ENCODE data around the gene C12orf57. TPM values are rescaled to one million over a fixed set of nuclear protein-coding genes. Genes with fewer than 3 reads are reported as not detected.

Gene C12orf57
- total and polyA plus RNA-seq, 9 of the 15 experiments (the other 6 are each of a cell fraction or from before 2014, with no cell fraction given): 26.7 to 191 (median 107) TPM

DNA sequence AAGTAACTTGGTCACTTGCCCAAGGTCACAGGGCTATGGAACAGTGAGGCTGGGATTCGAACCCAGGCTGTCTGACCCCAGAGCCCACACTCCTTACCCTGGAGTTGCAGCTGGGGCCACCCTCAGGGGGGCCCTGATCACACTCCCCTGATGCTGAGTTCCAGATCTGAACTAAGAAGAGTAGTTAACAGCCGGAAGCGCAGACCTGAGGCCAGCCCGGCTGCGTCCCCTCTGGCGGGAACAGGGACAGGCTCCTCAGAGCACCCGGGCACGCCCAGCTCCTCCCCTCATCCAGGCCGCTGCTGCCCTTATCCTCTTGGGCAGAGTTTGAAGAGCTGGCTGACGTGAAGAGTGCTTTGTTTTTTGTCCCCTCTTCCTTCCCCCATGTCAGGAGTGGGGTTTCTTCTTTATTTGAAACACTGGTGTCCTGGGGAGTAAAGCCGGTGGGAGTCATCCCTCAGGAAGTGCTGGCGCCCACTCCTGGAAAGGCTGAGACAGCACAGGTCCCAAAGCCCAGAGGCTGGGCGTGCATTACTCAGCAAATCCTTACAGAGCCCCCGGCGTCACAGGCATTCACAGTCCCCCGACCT lies 18.0 kb downstream of the C12orf57 start:
- BruUV-seq (replicated peaks): no TSS peak
- Histone ChIP-seq H3K4me1 (replicated peaks in 1 of 2; ENCODE audit: control insufficient read depth in 2 of 2, insufficient read depth in 2 of 2, low read length in 2 of 2) (peaks cover 44 to 66% of the 10 kb centered on the region in 2 experiments), H3K9me1 (ENCODE audit: control insufficient read depth, insufficient read depth, low read length) (no peaks in the 10 kb centered on the region), H3K36me3 (ENCODE audit: control insufficient read depth, insufficient read depth, low read length) (peaks cover 23% of the 10 kb centered on the region; the same call in 2 of the 3 replicates), H2AFZ (ENCODE audit: low read depth, low read length) (peak overlapping the region; percentile 89), H3K27me3 (ENCODE audit: control insufficient read depth in 2 of 2, insufficient read depth in 2 of 2, low read length in 2 of 2) (no peaks in the 10 kb centered on the region), H3K9ac (ENCODE audit: insufficient read depth in 1 of 2, low read depth in 2 of 2, low read length in 2 of 2) (peak overlapping the region; percentile 92 to 96), H3K79me2 (ENCODE audit: control insufficient read depth, insufficient read depth, low read length) (peaks cover 10% of the 10 kb centered on the region; the same call in 2 of the 3 replicates), H3K27ac (ENCODE audit: extremely low read depth, low read depth, low read length) (peak overlapping the region; percentile 96), H3K9me3 (replicated peaks; ENCODE audit: control insufficient read depth, insufficient read depth, low read depth, low read length) (no peaks in the 10 kb centered on the region), H3K4me3 (peak overlapping the region; percentile 42), H3K4me2 (ENCODE audit: insufficient read depth, low read length) (peak overlapping the region; percentile 95), H4K20me1 (replicated peaks; ENCODE audit: control insufficient read depth, insufficient read depth, low read length) (no peaks in the 10 kb centered on the region)
- ATAC-seq: peak; percentile 85
- ChIA-PET POLR2A (interaction anchor here (0.7 to 8.0 kb wide), 15 partner anchors 10 to 407 kb away, joined by 3 to 98 read pairs (median 4); partner anchors contain the start of genes C12orf57, LPCAT3, RNU7-1 and SPSB2), CTCF (ENCODE audit: low intra/inter-chr PET ratio) (interaction anchor here (0.5 to 1.8 kb wide), 3 partner anchors 17 to 93 kb away, joined by 3 to 13 read pairs (median 5); partner anchors contain the start of genes C12orf57 and RNU7-1)
- FAIRE-seq: peak; percentile 79
- under 1% methylated on average over 16 of the region's 16 CpGs for WGBS (ENCODE audit: insufficient coverage, low coverage, missing lambda C conversion rate)
- in situ Hi-C loops (cut with MboI): no loop called here
- peak; percentile 76 to 90 (median 80) for DNase-seq (ENCODE audit: extremely low read depth in 1 of 4, low spot score in 3 of 4)
- intact Hi-C loops (cut with micrococcal nuclease): loop anchor here (10.0 kb wide), 1 partner anchor 223 kb away; the partner anchor contains the start of gene PEX5
- TF ChIP-seq, protein P1, sequence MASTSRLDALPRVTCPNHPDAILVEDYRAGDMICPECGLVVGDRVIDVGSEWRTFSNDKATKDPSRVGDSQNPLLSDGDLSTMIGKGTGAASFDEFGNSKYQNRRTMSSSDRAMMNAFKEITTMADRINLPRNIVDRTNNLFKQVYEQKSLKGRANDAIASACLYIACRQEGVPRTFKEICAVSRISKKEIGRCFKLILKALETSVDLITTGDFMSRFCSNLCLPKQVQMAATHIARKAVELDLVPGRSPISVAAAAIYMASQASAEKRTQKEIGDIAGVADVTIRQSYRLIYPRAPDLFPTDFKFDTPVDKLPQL (IDR thresholded peaks at IDR 0.05; ENCODE audit: extremely low read depth, insufficient read length): no peak
- TF ChIP-seq CAMTA2 (CRISPR knock-in tag; conservative IDR thresholded peaks at IDR 0.05) (no peak), STAT5B (CRISPR knock-in tag; IDR thresholded peaks at IDR 0.05) (no peak), MEF2A (IDR thresholded peaks at IDR 0.05; ENCODE audit: control insufficient read depth, low read depth, low read length) (no peak), EGR1 (conservative IDR thresholded peaks at IDR 0.05) (peak; percentile 16; the same call in 1 of the 2 replicates), ZNF274 (IDR thresholded peaks at IDR 0.05; ENCODE audit: borderline replicate concordance, low read depth, low read length) (no peak), TGIF2 (CRISPR knock-in tag; IDR thresholded peaks at IDR 0.05) (no peak), ETV5 (CRISPR knock-in tag; IDR thresholded peaks at IDR 0.05; ENCODE audit: low read depth) (peak; percentile 94), FOXJ3 (CRISPR knock-in tag; IDR thresholded peaks at IDR 0.05) (no peak), ESRRA (IDR thresholded peaks at IDR 0.05; ENCODE audit: borderline replicate concordance, low read depth) (peak; percentile 16; the same call in 1 of the 2 replicates), BCOR (IDR thresholded peaks at IDR 0.05) (no peak), ZNF140 (CRISPR knock-in tag; IDR thresholded peaks at IDR 0.05) (no peak)
- TF ChIP-seq, protein P2, sequence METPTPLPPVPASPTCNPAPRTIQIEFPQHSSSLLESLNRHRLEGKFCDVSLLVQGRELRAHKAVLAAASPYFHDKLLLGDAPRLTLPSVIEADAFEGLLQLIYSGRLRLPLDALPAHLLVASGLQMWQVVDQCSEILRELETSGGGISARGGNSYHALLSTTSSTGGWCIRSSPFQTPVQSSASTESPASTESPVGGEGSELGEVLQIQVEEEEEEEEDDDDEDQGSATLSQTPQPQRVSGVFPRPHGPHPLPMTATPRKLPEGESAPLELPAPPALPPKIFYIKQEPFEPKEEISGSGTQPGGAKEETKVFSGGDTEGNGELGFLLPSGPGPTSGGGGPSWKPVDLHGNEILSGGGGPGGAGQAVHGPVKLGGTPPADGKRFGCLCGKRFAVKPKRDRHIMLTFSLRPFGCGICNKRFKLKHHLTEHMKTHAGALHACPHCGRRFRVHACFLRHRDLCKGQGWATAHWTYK (CRISPR knock-in tag; IDR thresholded peaks at IDR 0.05): no peak
- TF ChIP-seq, protein P3, sequence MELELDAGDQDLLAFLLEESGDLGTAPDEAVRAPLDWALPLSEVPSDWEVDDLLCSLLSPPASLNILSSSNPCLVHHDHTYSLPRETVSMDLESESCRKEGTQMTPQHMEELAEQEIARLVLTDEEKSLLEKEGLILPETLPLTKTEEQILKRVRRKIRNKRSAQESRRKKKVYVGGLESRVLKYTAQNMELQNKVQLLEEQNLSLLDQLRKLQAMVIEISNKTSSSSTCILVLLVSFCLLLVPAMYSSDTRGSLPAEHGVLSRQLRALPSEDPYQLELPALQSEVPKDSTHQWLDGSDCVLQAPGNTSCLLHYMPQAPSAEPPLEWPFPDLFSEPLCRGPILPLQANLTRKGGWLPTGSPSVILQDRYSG (tag; conservative IDR thresholded peaks at IDR 0.05; ENCODE audit: low read depth): no peak
- TF ChIP-seq, protein P4, sequence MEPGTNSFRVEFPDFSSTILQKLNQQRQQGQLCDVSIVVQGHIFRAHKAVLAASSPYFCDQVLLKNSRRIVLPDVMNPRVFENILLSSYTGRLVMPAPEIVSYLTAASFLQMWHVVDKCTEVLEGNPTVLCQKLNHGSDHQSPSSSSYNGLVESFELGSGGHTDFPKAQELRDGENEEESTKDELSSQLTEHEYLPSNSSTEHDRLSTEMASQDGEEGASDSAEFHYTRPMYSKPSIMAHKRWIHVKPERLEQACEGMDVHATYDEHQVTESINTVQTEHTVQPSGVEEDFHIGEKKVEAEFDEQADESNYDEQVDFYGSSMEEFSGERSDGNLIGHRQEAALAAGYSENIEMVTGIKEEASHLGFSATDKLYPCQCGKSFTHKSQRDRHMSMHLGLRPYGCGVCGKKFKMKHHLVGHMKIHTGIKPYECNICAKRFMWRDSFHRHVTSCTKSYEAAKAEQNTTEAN (CRISPR knock-in tag; IDR thresholded peaks at IDR 0.05): no peak
- TF ChIP-seq, protein P5, sequence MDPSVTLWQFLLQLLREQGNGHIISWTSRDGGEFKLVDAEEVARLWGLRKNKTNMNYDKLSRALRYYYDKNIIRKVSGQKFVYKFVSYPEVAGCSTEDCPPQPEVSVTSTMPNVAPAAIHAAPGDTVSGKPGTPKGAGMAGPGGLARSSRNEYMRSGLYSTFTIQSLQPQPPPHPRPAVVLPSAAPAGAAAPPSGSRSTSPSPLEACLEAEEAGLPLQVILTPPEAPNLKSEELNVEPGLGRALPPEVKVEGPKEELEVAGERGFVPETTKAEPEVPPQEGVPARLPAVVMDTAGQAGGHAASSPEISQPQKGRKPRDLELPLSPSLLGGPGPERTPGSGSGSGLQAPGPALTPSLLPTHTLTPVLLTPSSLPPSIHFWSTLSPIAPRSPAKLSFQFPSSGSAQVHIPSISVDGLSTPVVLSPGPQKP (CRISPR knock-in tag; IDR thresholded peaks at IDR 0.05): no peak
